ENCODE data around the gene HMG20A. TPM values are rescaled to one million over a fixed set of nuclear protein-coding genes. Genes with fewer than 3 reads are reported as not detected.

Gene HMG20A
- total and polyA plus RNA-seq, 9 of the 15 experiments (the other 6 are each of a cell fraction or from before 2014, with no cell fraction given): 25.0 to 68.1 (median 38.9) TPM

GRCh38 chr15:77455696-77456321 is 35.1 kb downstream of the HMG20A start:
- no peak for ATAC-seq
- ChIA-PET POLR2A (interaction anchor here (0.7 kb wide), 1 partner anchor 157 kb away, joined by 3 read pairs; no protein-coding TSS in a partner anchor), CTCF (ENCODE audit: low intra/inter-chr PET ratio) (no interaction called here)
- H4K20me1 ChIP-seq (replicated peaks; ENCODE audit: control insufficient read depth, insufficient read depth, low read length): no peaks in the 10 kb centered on the region
- H3K27ac ChIP-seq (ENCODE audit: extremely low read depth, low read depth, low read length): no peak overlapping the region
- intact Hi-C loops (cut with micrococcal nuclease): no loop called here
- DNase-seq (ENCODE audit: extremely low read depth in 1 of 4, low spot score in 3 of 4): no peak
- H3K9me1 ChIP-seq (ENCODE audit: control insufficient read depth, insufficient read depth, low read length): no peaks in the 10 kb centered on the region
- no peaks in the 10 kb centered on the region for H3K79me2 ChIP-seq (ENCODE audit: control insufficient read depth, insufficient read depth, low read length)
- TF ChIP-seq NCOA2 (IDR thresholded peaks at IDR 0.05; ENCODE audit: partially characterized antibody in 2 of 2): no peak
- no peak for TF ChIP-seq CSDE1 (IDR thresholded peaks at IDR 0.05)
- no peak for TF ChIP-seq FOXP1 (CRISPR knock-in tag; IDR thresholded peaks at IDR 0.05)
- no peak for TF ChIP-seq NR3C1 (CRISPR knock-in tag; IDR thresholded peaks at IDR 0.05)
- TF ChIP-seq ZNF311 (CRISPR knock-in tag; IDR thresholded peaks at IDR 0.05): no peak
- no peak for TF ChIP-seq HDGF (IDR thresholded peaks at IDR 0.05)
- no peak for TF ChIP-seq HNRNPLL (IDR thresholded peaks at IDR 0.05; ENCODE audit: low read depth, low read length, poor library complexity, severe bottlenecking)
- no peaks in the 10 kb centered on the region for H3K9me3 ChIP-seq (replicated peaks; ENCODE audit: control insufficient read depth, insufficient read depth, low read depth, low read length)
- no peak for FAIRE-seq
- H3K4me2 ChIP-seq (ENCODE audit: insufficient read depth, low read length): no peak overlapping the region
- BruUV-seq (replicated peaks): no TSS peak
- H3K4me1 ChIP-seq (replicated peaks in 1 of 2; ENCODE audit: control insufficient read depth in 2 of 2, insufficient read depth in 2 of 2, low read length in 2 of 2): no peaks in the 10 kb centered on the region
- peaks cover 18% of the 10 kb centered on the region; the same call in 1 of the 3 replicates for H3K36me3 ChIP-seq (ENCODE audit: control insufficient read depth, insufficient read depth, low read length)
- H2AFZ ChIP-seq (ENCODE audit: low read depth, low read length): no peak overlapping the region
- in situ Hi-C loops (cut with MboI): no loop called here
- no peak overlapping the region for H3K9ac ChIP-seq (ENCODE audit: insufficient read depth in 1 of 2, low read depth in 2 of 2, low read length in 2 of 2)
- no peak overlapping the region for H3K4me3 ChIP-seq
- H3K27me3 ChIP-seq (ENCODE audit: control insufficient read depth in 2 of 2, insufficient read depth in 2 of 2, low read length in 2 of 2): no peaks in the 10 kb centered on the region
- 60% methylated on average over 3 of the region's 3 CpGs for WGBS (ENCODE audit: insufficient coverage, low coverage, missing lambda C conversion rate)
